Hepatocyte (in vitro differentiated cells): ENCODE data around the gene FBLN1. TPM values are rescaled to one million over a fixed set of nuclear protein-coding genes. Genes with fewer than 3 reads are reported as not detected.
A peak's percentile ranks its signal among the peaks of the same experiment; 100 is the strongest.
"Not testable (repeated sequence)": the region's sequence is repeated elsewhere in the genome, so short reads cannot be mapped to it uniquely, and the experiment has no call there.

Experiments
- DNase-seq: peaks from one replicate; pipeline ENCODE4 v3.0.0-alpha.2; 2016; ENCODE audit warnings: low spot score
- H2AFZ ChIP-seq: fragments of 200-600 bp; sonication (generic); 2 replicates; pipeline ENCODE4 v1.6.0; 2016; ENCODE audit warnings: antibody characterized with exemption, mild to moderate bottlenecking
- H3K27ac ChIP-seq: fragments of 200-600 bp; sonication (generic); 2 replicates; pipeline ENCODE4 v1.5.1; 2016; ENCODE audit warnings: mild to moderate bottlenecking
- H3K27me3 ChIP-seq: fragments of 200-600 bp; sonication (generic); 2 replicates; pipeline ENCODE4 v1.6.1; 2016
- H3K36me3 ChIP-seq: fragments of 200-600 bp; sonication (generic); replicated peaks from 2 replicates; pipeline ENCODE4 v1.5.1; 2016; ENCODE audit warnings: low read depth; ENCODE audit not compliant: insufficient read depth
- H3K4me1 ChIP-seq: fragments of 200-600 bp; sonication (generic); 2 replicates; pipeline ENCODE4 v1.5.1; 2016; ENCODE audit warnings: mild to moderate bottlenecking, moderate library complexity; ENCODE audit not compliant: insufficient read depth
- H3K4me2 ChIP-seq: fragments of 200-600 bp; sonication (generic); 2 replicates; pipeline ENCODE4 v1.6.0; 2016
- H3K4me3 ChIP-seq: fragments of 200-600 bp; sonication (generic); 2 replicates; pipeline ENCODE4 v1.5.1; 2016; ENCODE audit warnings: mild to moderate bottlenecking
- H3K79me2 ChIP-seq: fragments of 200-600 bp; sonication (generic); 2 replicates; pipeline ENCODE4 v1.6.0; 2017; ENCODE audit warnings: mild to moderate bottlenecking
- H3K9me2 ChIP-seq: fragments of 200-600 bp; sonication (generic); replicated peaks from 2 replicates; pipeline ENCODE4 v1.6.0; 2017; ENCODE audit warnings: mild to moderate bottlenecking; ENCODE audit not compliant: insufficient read depth
- H3K9me3 ChIP-seq: fragments of 200-600 bp; sonication (generic); 2 replicates; pipeline ENCODE4 v1.5.1; 2016; ENCODE audit warnings: low read depth, mild to moderate bottlenecking
- H4K20me1 ChIP-seq: fragments of 200-600 bp; sonication (generic); 2 replicates; pipeline ENCODE4 v1.6.0; 2016; ENCODE audit warnings: mild to moderate bottlenecking; ENCODE audit not compliant: insufficient read depth, poor library complexity, severe bottlenecking
- EZH2 ChIP-seq: fragments of 200-600 bp; sonication (generic); IDR thresholded peaks from 2 replicates; pipeline ENCODE4 v1.6.1; 2016; ENCODE audit warnings: antibody characterized with exemption, mild to moderate bottlenecking, borderline replicate concordance
- EZH2phosphoT487 ChIP-seq: fragments of 200-600 bp; sonication (generic); IDR thresholded peaks from one replicate; pipeline ENCODE4 v1.6.1; 2018; ENCODE audit warnings: antibody characterized with exemption, mild to moderate bottlenecking, low read depth, moderate library complexity; ENCODE audit not compliant: unreplicated experiment, severe bottlenecking
- WGBS: methylation state at CpG from one replicate; pipeline ENCODE4 v1.1.6; 2016; ENCODE audit warnings: low lambda C conversion rate; ENCODE audit errors: missing lambda C conversion rate; 5-methylcytosine and 5-hydroxymethylcytosine counted together
- polyA plus RNA-seq: library from polyadenylated mRNA; unstranded; fragments of >200 nt; fragmentation: Nextera tagmentation; extraction: Ambion mirVana; gene quantifications from 2 replicates; pipeline ENCODE4 v1.2.1, GENCODE V29; 2016
- total RNA-seq: library from RNA; depleted of rRNA; stranded (reverse); fragments of >200 nt; gene quantifications from 2 replicates; pipeline ENCODE4 v1.2.3, GENCODE V29; 2014
- TF ChIP-seq, protein P1 (sequence below): fragments of 200-600 bp; sonication (generic); IDR thresholded peaks from 2 replicates; pipeline ENCODE4 v1.5.1; 2016; ENCODE audit warnings: antibody characterized with exemption, mild to moderate bottlenecking; ENCODE audit not compliant: poor library complexity

The FBLN1 gene
- total and polyA plus RNA-seq, 2 experiments from 2014 or later: 201 to 669 TPM

DNA sequence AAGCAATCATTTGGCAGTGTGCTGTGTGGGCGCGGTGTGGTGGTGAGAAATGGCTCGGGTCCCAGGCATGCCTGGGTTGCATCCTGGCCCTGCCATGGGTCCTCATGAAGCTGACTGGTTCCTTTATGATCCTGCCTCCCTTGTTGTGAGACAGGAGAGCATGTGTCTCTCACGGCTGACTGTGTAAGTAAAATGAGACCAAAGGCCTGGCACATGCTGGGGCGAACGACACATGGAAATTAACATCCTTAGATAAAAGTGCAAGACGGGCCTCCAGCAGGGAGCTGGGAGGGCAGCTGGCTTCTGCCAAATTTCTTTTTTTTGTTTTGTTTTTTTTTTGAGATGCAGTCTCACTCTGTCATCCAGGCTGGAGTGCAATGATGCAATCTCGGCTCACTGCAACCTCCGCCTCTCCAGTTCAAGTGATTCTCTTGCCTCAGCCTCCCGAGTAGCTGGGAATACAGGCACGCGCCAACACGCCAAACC is 9.4 kb upstream of the FBLN1 start:
- Histone ChIP-seq H3K9me3 (no peaks in the 10 kb centered on the region), H3K9me2 (no peaks in the 10 kb centered on the region), H3K4me2 (no peak overlapping the region), H3K4me1 (peaks cover 8% of the 10 kb centered on the region), H3K27ac (peak overlapping the region; percentile 37), H3K27me3 (no peaks in the 10 kb centered on the region), H4K20me1 (no peaks in the 10 kb centered on the region), H3K4me3 (no peak overlapping the region), H2AFZ (no peak overlapping the region), H3K79me2 (no peaks in the 10 kb centered on the region), H3K36me3 (no peaks in the 10 kb centered on the region)
- TF ChIP-seq EZH2: no peak
- no peak for TF ChIP-seq EZH2phosphoT487
- 75% methylated on average over 13 of the region's 13 CpGs for WGBS
- DNase-seq: no peak

- H3K9me3 ChIP-seq, H3K27me3 ChIP-seq, H3K36me3 ChIP-seq, DNase-seq, H3K79me2 ChIP-seq, H4K20me1 ChIP-seq, H3K4me3 ChIP-seq, H2AFZ ChIP-seq, H3K27ac ChIP-seq, H3K4me2 ChIP-seq, H3K9me2 ChIP-seq: not testable (repeated sequence)
- whole genome bisulfite sequencing: 94% methylated on average over 8 of the region's 8 CpGs
- peaks cover 13% of the 10 kb centered on the region for H3K4me1 ChIP-seq
Measured at GRCh38 chr22:45494306-45494705, 8.4 kb upstream of the FBLN1 start.

- H3K36me3 ChIP-seq, DNase-seq, H3K4me2 ChIP-seq, H4K20me1 ChIP-seq, H3K4me3 ChIP-seq, H3K27ac ChIP-seq, H3K9me3 ChIP-seq, H2AFZ ChIP-seq, H3K27me3 ChIP-seq, H3K9me2 ChIP-seq, H3K79me2 ChIP-seq: not testable (repeated sequence)
- peaks cover 13% of the 10 kb centered on the region for H3K4me1 ChIP-seq
- 90% methylated on average over 10 of the region's 13 CpGs for WGBS
Measured at GRCh38 chr22:45495616-45496015, 7.1 kb upstream of the FBLN1 start.

GRCh38 chr22:45496451-45496941 is 6.2 kb upstream of the FBLN1 start:
- peaks cover 13% of the 10 kb centered on the region for H3K4me1 ChIP-seq
- no peaks in the 10 kb centered on the region for H3K27me3 ChIP-seq
- no peak for DNase-seq
- WGBS: 55% methylated on average over 7 of the region's 7 CpGs
- TF ChIP-seq, protein P1, sequence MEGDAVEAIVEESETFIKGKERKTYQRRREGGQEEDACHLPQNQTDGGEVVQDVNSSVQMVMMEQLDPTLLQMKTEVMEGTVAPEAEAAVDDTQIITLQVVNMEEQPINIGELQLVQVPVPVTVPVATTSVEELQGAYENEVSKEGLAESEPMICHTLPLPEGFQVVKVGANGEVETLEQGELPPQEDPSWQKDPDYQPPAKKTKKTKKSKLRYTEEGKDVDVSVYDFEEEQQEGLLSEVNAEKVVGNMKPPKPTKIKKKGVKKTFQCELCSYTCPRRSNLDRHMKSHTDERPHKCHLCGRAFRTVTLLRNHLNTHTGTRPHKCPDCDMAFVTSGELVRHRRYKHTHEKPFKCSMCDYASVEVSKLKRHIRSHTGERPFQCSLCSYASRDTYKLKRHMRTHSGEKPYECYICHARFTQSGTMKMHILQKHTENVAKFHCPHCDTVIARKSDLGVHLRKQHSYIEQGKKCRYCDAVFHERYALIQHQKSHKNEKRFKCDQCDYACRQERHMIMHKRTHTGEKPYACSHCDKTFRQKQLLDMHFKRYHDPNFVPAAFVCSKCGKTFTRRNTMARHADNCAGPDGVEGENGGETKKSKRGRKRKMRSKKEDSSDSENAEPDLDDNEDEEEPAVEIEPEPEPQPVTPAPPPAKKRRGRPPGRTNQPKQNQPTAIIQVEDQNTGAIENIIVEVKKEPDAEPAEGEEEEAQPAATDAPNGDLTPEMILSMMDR: no peak
- H3K79me2 ChIP-seq: no peaks in the 10 kb centered on the region
- H3K9me3 ChIP-seq: no peaks in the 10 kb centered on the region
- H3K4me2 ChIP-seq: no peak overlapping the region
- no peaks in the 10 kb centered on the region for H4K20me1 ChIP-seq
- H3K4me3 ChIP-seq: no peak overlapping the region
- no peaks in the 10 kb centered on the region for H3K36me3 ChIP-seq
- H2AFZ ChIP-seq: no peak overlapping the region
- H3K27ac ChIP-seq: peak overlapping the region; percentile 61
- H3K9me2 ChIP-seq: no peaks in the 10 kb centered on the region

GRCh38 chr22:45497351-45498145 is 5.1 kb upstream of the FBLN1 start:
- no peak for DNase-seq
- no peaks in the 10 kb centered on the region for H3K79me2 ChIP-seq
- H3K4me3 ChIP-seq: no peak overlapping the region
- H3K4me1 ChIP-seq: peaks cover 22% of the 10 kb centered on the region
- H3K4me2 ChIP-seq: no peak overlapping the region
- H2AFZ ChIP-seq: no peak overlapping the region
- H3K27me3 ChIP-seq: no peaks in the 10 kb centered on the region
- WGBS: 67% methylated on average over 10 of the region's 10 CpGs
- no peaks in the 10 kb centered on the region for H3K9me3 ChIP-seq
- H3K9me2 ChIP-seq: no peaks in the 10 kb centered on the region
- no peaks in the 10 kb centered on the region for H3K36me3 ChIP-seq
- TF ChIP-seq EZH2: no peak
- TF ChIP-seq, protein P1: no peak
- TF ChIP-seq EZH2phosphoT487: no peak
- H4K20me1 ChIP-seq: no peaks in the 10 kb centered on the region
- H3K27ac ChIP-seq: peak overlapping the region; percentile 61
